Neuronal stem cell (in vitro differentiated cells): Measurements from ENCODE around the gene MECR.

Source experiments
- DNase-seq: peaks from one replicate; pipeline ENCODE4 v3.0.0-alpha.2; 2013; ENCODE audit warnings: low spot score
- H2AFZ ChIP-seq: one replicate; pipeline ENCODE4 v1.6.1; 2013; ENCODE audit warnings: mild to moderate bottlenecking, low read length, inconsistent platforms
- H2AK5ac ChIP-seq: 2 replicates; pipeline ENCODE4 v1.6.1; 2013; ENCODE audit warnings: low read depth, mild to moderate bottlenecking, inconsistent platforms, low read length, moderate library complexity, mixed read lengths
- H2BK120ac ChIP-seq: 2 replicates; pipeline ENCODE4 v1.6.1; 2013; ENCODE audit warnings: low read depth, mild to moderate bottlenecking, inconsistent platforms, low read length, moderate library complexity, mixed read lengths
- H2BK12ac ChIP-seq: one replicate; pipeline ENCODE4 v1.6.1; 2013; ENCODE audit warnings: low read length, inconsistent platforms
- H2BK15ac ChIP-seq: 2 replicates; pipeline ENCODE4 v1.6.1; 2013; ENCODE audit warnings: mild to moderate bottlenecking, low read length, inconsistent platforms, mixed read lengths
- H2BK5ac ChIP-seq: one replicate; pipeline ENCODE4 v1.6.1; 2013; ENCODE audit warnings: inconsistent platforms, mild to moderate bottlenecking, low read length, moderate library complexity
- H3K14ac ChIP-seq: one replicate; pipeline ENCODE4 v1.6.1; 2013; ENCODE audit warnings: low read length, inconsistent platforms
- H3K18ac ChIP-seq: 2 replicates; pipeline ENCODE4 v1.6.1; 2013; ENCODE audit warnings: low read length, inconsistent platforms
- H3K23ac ChIP-seq: 2 replicates; pipeline ENCODE4 v1.6.1; 2013; ENCODE audit warnings: low read depth, mild to moderate bottlenecking, mixed read lengths, low read length, inconsistent platforms; ENCODE audit not compliant: poor library complexity
- H3K27ac ChIP-seq: replicated peaks from 3 replicates; pipeline ENCODE4 v1.5.1; 2013; ENCODE audit warnings: low read length, inconsistent platforms
- H3K27me3 ChIP-seq, 3 experiments: 2 replicates each; pipeline ENCODE4 v1.6.1; 2013; ENCODE audit warnings: low read length in 3 of 3, mild to moderate bottlenecking in 2 of 3, inconsistent platforms in 1 of 3, low read depth in 1 of 3, mixed read lengths in 1 of 3, moderate library complexity in 1 of 3; ENCODE audit not compliant: control insufficient read depth in 3 of 3, insufficient read depth in 3 of 3
- H3K36me3 ChIP-seq, 2 donors: replicated peaks in 1 of 2; 2 replicates each; pipeline ENCODE4 v1.6.1; 2013; ENCODE audit warnings: low read length in 2 of 2; ENCODE audit not compliant: control insufficient read depth in 2 of 2, insufficient read depth in 2 of 2
- H3K4ac ChIP-seq: 2 replicates; pipeline ENCODE4 v1.6.1; 2013; ENCODE audit warnings: inconsistent platforms, mild to moderate bottlenecking, low read length, moderate library complexity
- H3K4me1 ChIP-seq, 2 donors: 1 replicate in 1 of 2; 2 replicates in 1 of 2; pipeline ENCODE4 v1.6.1; 2013; ENCODE audit warnings: low read length in 2 of 2, low read depth in 1 of 2; ENCODE audit not compliant: control insufficient read depth in 2 of 2, insufficient read depth in 1 of 2
- H3K4me2 ChIP-seq: one replicate; pipeline ENCODE4 v1.6.1; 2013; ENCODE audit warnings: mild to moderate bottlenecking, low read length, inconsistent platforms; ENCODE audit not compliant: insufficient read depth, poor library complexity, severe bottlenecking
- H3K4me3 ChIP-seq, 2 donors: 2 replicates each; pipeline ENCODE4 v1.5.1; 2013; ENCODE audit warnings: low read length in 2 of 2, mild to moderate bottlenecking in 2 of 2, inconsistent platforms in 1 of 2, moderate library complexity in 1 of 2
- H3K79me1 ChIP-seq: one replicate; pipeline ENCODE4 v1.6.1; 2013; ENCODE audit warnings: low read depth, mild to moderate bottlenecking, inconsistent platforms, low read length, moderate library complexity
- H3K9ac ChIP-seq: one replicate; pipeline ENCODE4 v1.6.1; 2013; ENCODE audit warnings: mild to moderate bottlenecking, low read depth, low read length, inconsistent platforms; ENCODE audit not compliant: poor library complexity
- H3K9me3 ChIP-seq, 2 donors: replicated peaks in 1 of 2; 2 replicates each; pipeline versions ENCODE3 to v1.6.1; 2013; ENCODE audit warnings: low read length in 2 of 2, mild to moderate bottlenecking in 2 of 2, inconsistent platforms in 1 of 2, low read depth in 1 of 2, mixed read lengths in 1 of 2, moderate library complexity in 1 of 2; ENCODE audit not compliant: control insufficient read depth in 2 of 2, insufficient read depth in 1 of 2
- H4K8ac ChIP-seq: one replicate; pipeline ENCODE4 v1.6.1; 2013; ENCODE audit warnings: low read depth, mild to moderate bottlenecking, inconsistent platforms, low read length, moderate library complexity
- H4K91ac ChIP-seq: one replicate; pipeline ENCODE4 v1.6.1; 2013; ENCODE audit warnings: low read length, low read depth, mild to moderate bottlenecking, inconsistent platforms; ENCODE audit not compliant: poor library complexity
- WGBS, 2 donors: extraction: QIAGEN DNeasy Blood & Tissue Kit; methylation state at CpG; one replicate each; pipeline ENCODE4 v1.1.7; 2013; ENCODE audit warnings: missing lambda C conversion rate in 2 of 2, mixed read lengths in 1 of 2; ENCODE audit not compliant: insufficient read length in 2 of 2, insufficient replicate concordance in 1 of 2; ENCODE audit errors: extremely low coverage in 2 of 2; 5-methylcytosine and 5-hydroxymethylcytosine counted together

The MECR gene

DNA sequence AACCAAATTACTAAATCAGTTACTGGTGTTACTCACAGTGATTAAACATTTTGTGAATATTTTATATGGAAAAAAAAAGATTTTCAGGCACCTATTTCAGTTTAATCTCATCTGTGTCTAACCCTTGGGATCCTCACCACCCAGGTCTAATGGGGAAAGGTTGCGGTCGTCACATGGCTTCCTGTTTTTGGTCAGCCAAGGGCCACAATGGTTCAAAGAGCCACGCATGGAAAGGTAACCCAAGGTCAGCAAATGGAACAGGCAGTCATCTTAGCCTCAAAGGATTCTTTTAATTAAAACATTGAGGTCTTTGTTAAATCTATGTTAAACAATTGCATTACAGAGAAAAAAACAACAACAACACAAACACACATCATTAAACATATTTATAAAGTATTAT, 71.0 kb downstream of the MECR start:
- Histone ChIP-seq H3K18ac (no peak overlapping the region), H3K79me1 (no peaks in the 10 kb centered on the region), H2AK5ac (no peak overlapping the region), H3K27me3 (no peaks in the 10 kb centered on the region), H2BK5ac (no peak overlapping the region), H3K14ac (no peak overlapping the region), H4K8ac (no peak overlapping the region), H3K4ac (no peak overlapping the region), H3K23ac (no peak overlapping the region), H3K4me3 (no peak overlapping the region), H2BK15ac (no peak overlapping the region), H3K4me2 (no peak overlapping the region), H2BK12ac (no peak overlapping the region), H3K9ac (no peak overlapping the region), H3K36me3 (peaks cover 27 to 92% of the 10 kb centered on the region in 2 donors), H3K9me3 (peaks cover 0 to 1% of the 10 kb centered on the region in 2 donors), H2AFZ (no peak overlapping the region), H4K91ac (no peak overlapping the region), H2BK120ac (no peak overlapping the region), H3K27ac (no peak overlapping the region), H3K4me1 (peaks cover 1 to 12% of the 10 kb centered on the region in 2 donors)
- no peak for DNase-seq
- WGBS, 2 donors: no CpG with 5 or more reads among the region's 3 CpGs

DNA sequence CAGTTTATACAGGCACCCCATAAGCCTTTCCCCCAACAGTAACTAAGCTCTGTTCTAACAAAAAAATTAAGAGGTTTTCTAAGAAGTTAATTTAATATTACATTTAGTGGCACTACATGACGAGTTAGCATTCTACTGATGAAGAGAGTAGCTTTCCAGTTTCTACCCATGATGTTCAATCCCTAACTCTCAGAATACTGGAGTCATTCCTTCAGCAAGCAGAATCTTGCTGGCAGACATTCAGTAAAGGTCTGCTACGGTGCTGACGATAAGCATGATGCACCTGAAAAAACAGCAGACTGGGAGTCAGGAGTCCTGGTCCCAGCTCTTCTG, 73.5 kb downstream of the MECR start:
- no peak for DNase-seq
- Histone ChIP-seq H2BK5ac (no peak overlapping the region), H3K18ac (no peak overlapping the region), H3K79me1 (peaks cover 2% of the 10 kb centered on the region), H3K4me1 (no peaks in the 10 kb centered on the region), H2BK120ac (no peak overlapping the region), H4K91ac (no peak overlapping the region), H2AFZ (no peak overlapping the region), H2BK12ac (no peak overlapping the region), H4K8ac (no peak overlapping the region), H3K27ac (no peak overlapping the region), H3K14ac (no peak overlapping the region), H3K27me3 (no peaks in the 10 kb centered on the region), H3K9me3 (no peaks in the 10 kb centered on the region), H3K9ac (no peak overlapping the region), H3K4me2 (no peak overlapping the region), H3K23ac (no peak overlapping the region), H3K4me3 (no peak overlapping the region), H2BK15ac (no peak overlapping the region), H3K36me3 (peaks cover 34 to 98% of the 10 kb centered on the region in 2 donors), H3K4ac (no peak overlapping the region), H2AK5ac (no peak overlapping the region)
- WGBS, 2 donors: no CpG with 5 or more reads among the region's 3 CpGs

DNA sequence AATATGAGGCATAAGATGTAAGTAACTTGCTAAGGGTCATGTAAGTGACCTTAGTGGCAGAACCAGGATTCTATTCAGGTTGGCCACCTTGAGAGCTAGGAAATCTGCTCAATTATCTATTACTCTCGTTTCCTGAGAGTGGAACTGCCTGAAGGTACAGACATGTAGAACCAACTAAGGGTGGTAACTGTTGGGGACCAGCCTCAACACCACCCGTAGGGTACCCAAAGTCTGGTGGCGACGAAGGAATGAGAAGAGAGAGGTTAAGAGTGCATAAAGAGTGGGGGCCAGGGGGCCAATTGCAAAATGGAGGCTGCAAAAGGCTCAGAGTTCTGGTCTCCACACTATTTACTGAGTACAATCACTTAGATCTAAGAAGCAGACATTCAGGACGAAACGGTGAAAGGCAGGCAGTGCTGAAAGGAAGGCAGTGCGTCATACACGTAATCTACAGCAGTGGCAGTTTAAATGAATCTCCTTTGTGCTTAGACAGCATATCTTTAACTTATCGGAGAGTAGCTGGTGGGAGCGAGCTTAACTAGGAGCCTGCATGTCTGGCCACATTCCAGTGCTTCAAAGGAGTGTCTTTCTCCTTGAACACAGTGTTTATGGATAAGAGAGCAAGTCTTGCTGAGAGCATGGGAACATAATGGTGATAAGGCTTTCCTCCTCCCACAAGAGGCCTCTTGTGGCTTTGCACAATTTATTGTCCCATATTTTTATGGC, 74.0 kb downstream of the MECR start:
- H3K18ac ChIP-seq: no peak overlapping the region
- H2BK5ac ChIP-seq: no peak overlapping the region
- no peak overlapping the region for H4K8ac ChIP-seq
- no peaks in the 10 kb centered on the region for H3K27me3 ChIP-seq
- H3K79me1 ChIP-seq: peaks cover 2% of the 10 kb centered on the region
- H4K91ac ChIP-seq: no peak overlapping the region
- no peaks in the 10 kb centered on the region for H3K4me1 ChIP-seq
- no peak for DNase-seq
- no peak overlapping the region for H2BK15ac ChIP-seq
- H2AK5ac ChIP-seq: no peak overlapping the region
- H3K9me3 ChIP-seq: no peaks in the 10 kb centered on the region
- H3K36me3 ChIP-seq: peaks cover 36 to 98% of the 10 kb centered on the region in 2 donors
- H3K4me2 ChIP-seq: no peak overlapping the region
- H3K4me3 ChIP-seq: no peak overlapping the region
- H3K9ac ChIP-seq: no peak overlapping the region
- H2AFZ ChIP-seq: no peak overlapping the region
- no CpG with 5 or more reads among the region's 10 CpGs for WGBS, 2 donors
- H2BK120ac ChIP-seq: no peak overlapping the region
- H3K14ac ChIP-seq: no peak overlapping the region
- no peak overlapping the region for H3K23ac ChIP-seq
- H3K27ac ChIP-seq: no peak overlapping the region
- no peak overlapping the region for H2BK12ac ChIP-seq
- H3K4ac ChIP-seq: no peak overlapping the region

DNA sequence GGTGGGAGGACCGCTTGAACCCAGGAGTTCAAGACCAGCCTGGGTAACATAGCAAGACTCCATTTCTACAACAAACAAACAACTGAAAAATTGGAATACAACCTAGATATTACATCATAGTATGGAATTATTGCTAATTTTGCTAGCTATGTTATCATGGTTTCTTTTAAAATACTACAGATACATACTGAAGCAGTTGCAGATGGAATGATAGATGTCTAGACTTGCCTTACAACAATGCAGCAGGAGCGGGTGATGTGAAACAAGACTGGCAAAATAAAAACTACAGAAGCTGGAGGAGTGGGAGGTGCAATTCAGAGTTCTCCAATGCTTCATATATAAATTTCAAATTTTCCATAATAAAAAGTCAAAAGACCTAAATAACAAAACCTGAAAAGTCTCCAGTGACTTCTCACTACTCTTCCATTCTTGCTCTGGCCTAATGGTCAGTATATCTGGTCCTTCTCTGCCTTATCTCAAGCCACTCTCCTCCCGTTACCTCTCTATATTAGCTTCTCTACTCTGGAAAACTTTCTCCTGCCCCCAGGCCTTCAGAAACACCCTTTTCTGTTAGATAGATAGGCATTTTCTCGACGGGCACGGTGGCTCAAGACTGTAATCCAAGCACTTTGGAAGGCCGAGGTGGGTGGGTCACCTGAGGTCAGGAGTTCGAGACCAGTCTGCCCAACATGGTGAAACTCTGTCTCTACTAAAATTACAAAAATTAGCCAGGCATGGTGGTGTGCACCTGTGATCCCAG, 78.5 kb downstream of the MECR start:
- WGBS, 2 donors: no CpG with 5 or more reads among the region's 8 CpGs
- Histone ChIP-seq H2BK12ac (no peak overlapping the region), H3K9me3 (no peaks in the 10 kb centered on the region), H2AFZ (no peak overlapping the region), H2BK15ac (no peak overlapping the region), H4K8ac (no peak overlapping the region), H3K36me3 (peaks cover 54 to 99% of the 10 kb centered on the region in 2 donors), H3K4me1 (no peaks in the 10 kb centered on the region), H4K91ac (no peak overlapping the region), H3K4ac (no peak overlapping the region), H3K14ac (no peak overlapping the region), H3K18ac (no peak overlapping the region), H3K79me1 (peaks cover 2% of the 10 kb centered on the region), H3K4me3 (no peak overlapping the region), H3K9ac (no peak overlapping the region), H3K27ac (no peak overlapping the region), H2AK5ac (no peak overlapping the region), H3K4me2 (no peak overlapping the region), H2BK5ac (no peak overlapping the region), H3K27me3 (no peaks in the 10 kb centered on the region), H3K23ac (no peak overlapping the region), H2BK120ac (no peak overlapping the region)
- no peak for DNase-seq
